GM18870 (cell line): ENCODE results near the gene GRIK2.

Source experiments
- ATAC-seq: cut with Tn5 transposase; IDR thresholded peaks from one replicate; pipeline ENCODE4 v1.9.1; 2021; ENCODE audit warnings: moderate library complexity; ENCODE audit not compliant: unreplicated experiment

The GRIK2 gene

GRCh38 chr6:101400326-101401135, 7.0 kb downstream of the GRIK2 start:
- no peak for ATAC-seq

- ATAC-seq, result no peak
These were observed 7.7 kb downstream of the GRIK2 start for GRCh38 chr6:101401171-101401570.

GRCh38 chr6:101401792-101402621, 8.5 kb downstream of the GRIK2 start:
- no peak for ATAC-seq

- no peak for ATAC-seq
These were observed 9.1 kb downstream of the GRIK2 start for GRCh38 chr6:101402622-101403031.

- no peak for ATAC-seq
These were observed 9.9 kb downstream of the GRIK2 start for GRCh38 chr6:101403216-101403945.

GRCh38 chr6:101404775-101405174, 11.3 kb downstream of the GRIK2 start:
- ATAC-seq, result no peak

- no peak for ATAC-seq
These were observed 20.3 kb downstream of the GRIK2 start for GRCh38 chr6:101413773-101414172.

GRCh38 chr6:101417900-101418299, 24.4 kb downstream of the GRIK2 start:
- ATAC-seq, result no peak

- ATAC-seq, result no peak
These were observed 28.7 kb downstream of the GRIK2 start for GRCh38 chr6:101422251-101422650.

GRCh38 chr6:101422811-101423210, 29.3 kb downstream of the GRIK2 start:
- ATAC-seq, result no peak

- ATAC-seq, result no peak
These were observed 35.8 kb downstream of the GRIK2 start for GRCh38 chr6:101429270-101429669.

GRCh38 chr6:101429845-101430244, 36.3 kb downstream of the GRIK2 start:
- no peak for ATAC-seq

- no peak for ATAC-seq
These were observed 39.6 kb downstream of the GRIK2 start for GRCh38 chr6:101433141-101433540.

- ATAC-seq, result no peak
These were observed 41.1 kb downstream of the GRIK2 start for GRCh38 chr6:101434601-101435000.

- no peak for ATAC-seq
These were observed 41.5 kb downstream of the GRIK2 start for GRCh38 chr6:101435038-101435437.

- no peak for ATAC-seq
These were observed 46.3 kb downstream of the GRIK2 start for GRCh38 chr6:101439790-101440189.

GRCh38 chr6:101443315-101443714, 49.8 kb downstream of the GRIK2 start:
- ATAC-seq, result no peak

GRCh38 chr6:101444717-101445116, 51.2 kb downstream of the GRIK2 start:
- no peak for ATAC-seq

- no peak for ATAC-seq
These were observed 52.0 kb downstream of the GRIK2 start for GRCh38 chr6:101445527-101445926.

- ATAC-seq, result no peak
These were observed 57.4 kb downstream of the GRIK2 start for GRCh38 chr6:101450901-101451300.

GRCh38 chr6:101451981-101452380, 58.5 kb downstream of the GRIK2 start:
- ATAC-seq, result no peak
